Thoracic aorta (tissue), 2 donors: ENCODE measurements around the gene MOV10L1. TPM values are rescaled to one million over a fixed set of nuclear protein-coding genes. Genes with fewer than 3 reads are reported as not detected.
A peak's percentile ranks its signal among the peaks of the same experiment; 100 is the strongest.

Source experiments
- ATAC-seq: fragments of 150-250 bp; one replicate; pipeline ENCODE4 v1.8.0; 2017; ENCODE audit warnings: low read depth; ENCODE audit not compliant: insufficient number of reproducible peaks, low FRiP score
- DNase-seq: peaks from one replicate; pipeline ENCODE4 v3.0.0-alpha.2; 2020; ENCODE audit warnings: low spot score
- H3K27ac ChIP-seq, 2 donors: fragments of 200-600 bp; sonication (generic); 1 replicate in 1 of 2; 2 replicates in 1 of 2; pipeline ENCODE4 v1.5.1; 2016; ENCODE audit warnings: mild to moderate bottlenecking in 2 of 2, moderate library complexity in 2 of 2
- H3K27me3 ChIP-seq: fragments of 200-600 bp; sonication (generic); replicated peaks from 2 replicates; pipeline ENCODE4 v1.6.0; 2016; ENCODE audit warnings: mild to moderate bottlenecking; ENCODE audit not compliant: insufficient read depth
- H3K36me3 ChIP-seq: fragments of 200-600 bp; sonication (generic); one replicate; pipeline ENCODE4 v1.5.1; 2016
- H3K4me1 ChIP-seq, 2 donors: fragments of 200-600 bp; sonication (generic); 1 replicate in 1 of 2; 2 replicates in 1 of 2; pipeline versions ENCODE4 v1.5.1 to v1.6.0; 2016; ENCODE audit warnings: low read depth in 2 of 2, mild to moderate bottlenecking in 1 of 2; ENCODE audit not compliant: control insufficient read depth in 1 of 2
- H3K4me3 ChIP-seq: fragments of 200-600 bp; sonication (generic); 2 replicates; pipeline ENCODE4 v1.5.1; 2016; ENCODE audit warnings: mild to moderate bottlenecking
- H3K9me3 ChIP-seq: fragments of 200-600 bp; sonication (generic); 2 replicates; pipeline ENCODE4 v1.5.1; 2016
- CTCF ChIP-seq: fragments of 200-600 bp; sonication (generic); IDR thresholded peaks from one replicate; pipeline ENCODE4 v1.5.1; 2019; ENCODE audit warnings: antibody characterized with exemption
- total RNA-seq, 2 donors: library from RNA; depleted of rRNA; stranded (reverse); fragments of >200 nt; gene quantifications; one replicate each; pipeline versions ENCODE4 v1.1.0 to v1.2.3, GENCODE V29; 2016

The MOV10L1 gene
- total RNA-seq, 2 donors from 2014 or later: 4.6 to 7.4 TPM

GRCh38 chr22:50182176-50183081 lies 92.6 kb downstream of the MOV10L1 start:
- no peak for ATAC-seq
- H3K27ac ChIP-seq: no peak overlapping the region
- H3K27me3 ChIP-seq: no peaks in the 10 kb centered on the region
- H3K9me3 ChIP-seq: no peaks in the 10 kb centered on the region
- no peak for TF ChIP-seq CTCF
- H3K4me3 ChIP-seq: no peak overlapping the region
- H3K4me1 ChIP-seq: peaks cover 19 to 28% of the 10 kb centered on the region in 2 donors
- H3K36me3 ChIP-seq: no peaks in the 10 kb centered on the region
- DNase-seq: no peak

GRCh38 chr22:50183141-50183971 lies 93.5 kb downstream of the MOV10L1 start:
- no peak overlapping the region for H3K4me3 ChIP-seq
- ATAC-seq (no peak), DNase-seq (no peak)
- H3K27ac ChIP-seq: no peak overlapping the region
- TF ChIP-seq CTCF: no peak
- peaks cover 20 to 28% of the 10 kb centered on the region in 2 donors for H3K4me1 ChIP-seq
- H3K27me3 ChIP-seq: no peaks in the 10 kb centered on the region
- no peaks in the 10 kb centered on the region for H3K36me3 ChIP-seq
- H3K9me3 ChIP-seq: no peaks in the 10 kb centered on the region

GRCh38 chr22:50184004-50184901 lies 94.4 kb downstream of the MOV10L1 start:
- DNase-seq: no peak
- Histone ChIP-seq H3K27me3 (no peaks in the 10 kb centered on the region), H3K9me3 (no peaks in the 10 kb centered on the region), H3K27ac (no peak overlapping the region), H3K36me3 (no peaks in the 10 kb centered on the region), H3K4me3 (peak overlapping the region; percentile 93), H3K4me1 (peaks cover 22 to 34% of the 10 kb centered on the region in 2 donors)
- TF ChIP-seq CTCF: no peak
- ATAC-seq: no peak

- ATAC-seq: no peak
- Histone ChIP-seq H3K4me1 (peaks cover 29 to 41% of the 10 kb centered on the region in 2 donors), H3K4me3 (peak overlapping the region; percentile 93), H3K27ac (no peak overlapping the region), H3K9me3 (no peaks in the 10 kb centered on the region), H3K27me3 (no peaks in the 10 kb centered on the region), H3K36me3 (no peaks in the 10 kb centered on the region)
- DNase-seq: no peak
- TF ChIP-seq CTCF: no peak
Observed at GRCh38 chr22:50184902-50185374, 95.1 kb downstream of the MOV10L1 start.
